PC-3 (cell line): ENCODE results near the gene CREBBP.

Source experiments
- EZH2 ChIP-seq: fragments of 300-600 bp; sonication (generic); IDR thresholded peaks from one replicate; pipeline ENCODE4 v1.6.1; 2017; ENCODE audit warnings: antibody characterized with exemption, mild to moderate bottlenecking, low read length; ENCODE audit not compliant: unreplicated experiment
- EZH2phosphoT487 ChIP-seq: fragments of 300-600 bp; sonication (generic); IDR thresholded peaks from 2 replicates; pipeline ENCODE4 v1.6.1; 2018; ENCODE audit warnings: mild to moderate bottlenecking, antibody characterized with exemption, low read length, borderline replicate concordance
- TF ChIP-seq, protein P1 (sequence below): fragments of 300-600 bp; sonication (generic); conservative IDR thresholded peaks from 2 replicates; pipeline ENCODE4 v1.5.1; 2017; ENCODE audit warnings: antibody characterized with exemption, low read depth, mild to moderate bottlenecking, low read length

DNA sequence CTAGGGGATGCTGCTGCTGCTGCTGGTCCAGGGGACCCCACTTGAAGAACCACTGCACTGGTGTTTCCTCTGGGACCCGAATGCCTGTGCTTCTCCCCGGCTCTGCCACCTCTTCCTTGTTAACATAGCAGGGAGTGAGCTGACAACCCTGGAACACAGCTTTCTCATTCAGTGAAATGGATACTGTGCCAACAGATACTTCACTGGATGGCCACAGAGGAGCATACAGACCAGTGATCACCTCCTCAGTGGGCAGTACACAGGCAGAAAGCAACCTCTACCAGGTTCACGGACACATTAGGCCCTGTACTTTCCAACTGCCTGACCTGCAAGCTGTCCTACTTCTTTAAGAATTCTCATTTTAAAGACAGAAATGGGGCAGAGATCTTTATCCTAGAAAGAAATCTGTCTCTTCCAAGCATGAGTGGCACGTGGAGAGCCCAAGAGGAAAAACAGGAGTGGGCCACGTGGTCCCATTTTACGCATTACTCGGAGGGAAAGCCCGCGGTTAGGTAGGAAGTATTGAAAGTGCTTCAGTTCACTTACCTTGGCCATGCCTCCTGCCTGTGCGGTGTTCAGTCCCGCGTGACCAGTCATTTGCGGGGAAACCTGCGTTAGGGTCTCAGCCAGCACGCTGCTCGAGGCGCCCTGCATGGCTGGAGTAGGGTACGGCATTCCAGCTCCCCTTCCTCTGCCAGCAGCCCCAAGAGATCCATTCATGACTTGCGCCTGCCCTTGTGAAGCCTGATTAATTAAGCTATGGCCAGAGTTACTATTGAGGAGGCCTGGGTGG is 30.6 kb downstream of the CREBBP start:
- no peak for TF ChIP-seq EZH2phosphoT487
- TF ChIP-seq, protein P1, sequence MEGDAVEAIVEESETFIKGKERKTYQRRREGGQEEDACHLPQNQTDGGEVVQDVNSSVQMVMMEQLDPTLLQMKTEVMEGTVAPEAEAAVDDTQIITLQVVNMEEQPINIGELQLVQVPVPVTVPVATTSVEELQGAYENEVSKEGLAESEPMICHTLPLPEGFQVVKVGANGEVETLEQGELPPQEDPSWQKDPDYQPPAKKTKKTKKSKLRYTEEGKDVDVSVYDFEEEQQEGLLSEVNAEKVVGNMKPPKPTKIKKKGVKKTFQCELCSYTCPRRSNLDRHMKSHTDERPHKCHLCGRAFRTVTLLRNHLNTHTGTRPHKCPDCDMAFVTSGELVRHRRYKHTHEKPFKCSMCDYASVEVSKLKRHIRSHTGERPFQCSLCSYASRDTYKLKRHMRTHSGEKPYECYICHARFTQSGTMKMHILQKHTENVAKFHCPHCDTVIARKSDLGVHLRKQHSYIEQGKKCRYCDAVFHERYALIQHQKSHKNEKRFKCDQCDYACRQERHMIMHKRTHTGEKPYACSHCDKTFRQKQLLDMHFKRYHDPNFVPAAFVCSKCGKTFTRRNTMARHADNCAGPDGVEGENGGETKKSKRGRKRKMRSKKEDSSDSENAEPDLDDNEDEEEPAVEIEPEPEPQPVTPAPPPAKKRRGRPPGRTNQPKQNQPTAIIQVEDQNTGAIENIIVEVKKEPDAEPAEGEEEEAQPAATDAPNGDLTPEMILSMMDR = no peak
- no peak for TF ChIP-seq EZH2
